Astrocyte (in vitro differentiated cells and primary cell): ENCODE data around the gene PLXDC2. TPM values are rescaled to one million over a fixed set of nuclear protein-coding genes. Genes with fewer than 3 reads are reported as not detected.

ENCODE experiments used
- DNase-seq: peaks from one replicate; pipeline ENCODE4 v3.0.0-alpha.2; 2010; ENCODE audit warnings: low read depth
- FAIRE-seq: peaks from 2 replicates; lab custom pipeline; 2011; peaks lifted over from hg19 to GRCh38; lab: Jason Lieb, UNC
- H2AFZ ChIP-seq: 2 replicates; pipeline ENCODE4 v1.6.0; 2012; ENCODE audit warnings: low read depth, low read length, inconsistent platforms
- H3K27ac ChIP-seq: 2 replicates; pipeline ENCODE4 v1.5.1; 2011; ENCODE audit warnings: low read depth, low read length, inconsistent platforms
- H3K27me3 ChIP-seq: 2 replicates; pipeline ENCODE4 v1.6.0; 2011; ENCODE audit warnings: low read length, inconsistent platforms; ENCODE audit not compliant: insufficient read depth
- H3K36me3 ChIP-seq: 2 replicates; pipeline ENCODE4 v1.5.1; 2011; ENCODE audit warnings: low read length, inconsistent platforms; ENCODE audit not compliant: insufficient read depth
- H3K4me1 ChIP-seq: 2 replicates; pipeline ENCODE4 v1.5.1; 2011; ENCODE audit warnings: low read length, inconsistent platforms; ENCODE audit not compliant: insufficient read depth
- H3K4me2 ChIP-seq: 2 replicates; pipeline ENCODE4 v1.6.0; 2012; ENCODE audit warnings: low read length, inconsistent platforms
- H3K4me3 ChIP-seq: 2 replicates; pipeline ENCODE4 v1.5.1; 2011; ENCODE audit warnings: low read depth, mild to moderate bottlenecking, low read length, inconsistent platforms; ENCODE audit not compliant: insufficient read depth
- H3K79me2 ChIP-seq: 2 replicates; pipeline ENCODE4 v1.6.0; 2012; ENCODE audit warnings: mild to moderate bottlenecking, low read length, inconsistent platforms; ENCODE audit not compliant: insufficient read depth
- H3K9ac ChIP-seq: 2 replicates; pipeline ENCODE4 v1.6.0; 2012; ENCODE audit warnings: mild to moderate bottlenecking, low read length, inconsistent platforms
- H3K9me3 ChIP-seq: 2 replicates; pipeline ENCODE4 v1.5.1; 2012; ENCODE audit warnings: low read depth, mild to moderate bottlenecking, low read length, inconsistent platforms; ENCODE audit not compliant: insufficient read depth
- H4K20me1 ChIP-seq: 2 replicates; pipeline ENCODE4 v1.6.0; 2012; ENCODE audit warnings: low read length, inconsistent platforms; ENCODE audit not compliant: insufficient read depth
- H3K27ac Mint-ChIP-seq: one replicate; pipeline ENCODE4 v1.8.0; 2021; ENCODE audit warnings: mild to moderate bottlenecking, mixed read lengths; ENCODE audit not compliant: unreplicated experiment
- H3K27me3 Mint-ChIP-seq: one replicate; pipeline ENCODE4 v1.8.0; 2021; ENCODE audit warnings: low read depth, mixed read lengths; ENCODE audit not compliant: unreplicated experiment
- H3K36me3 Mint-ChIP-seq: one replicate; pipeline ENCODE4 v1.8.0; 2021; ENCODE audit warnings: low read depth, mixed read lengths; ENCODE audit not compliant: unreplicated experiment
- H3K4me1 Mint-ChIP-seq: one replicate; pipeline ENCODE4 v1.8.0; 2021; ENCODE audit warnings: low read depth, mixed read lengths; ENCODE audit not compliant: unreplicated experiment
- H3K4me3 Mint-ChIP-seq: one replicate; pipeline ENCODE4 v1.8.0; 2021; ENCODE audit warnings: mild to moderate bottlenecking, moderate library complexity, mixed read lengths; ENCODE audit not compliant: unreplicated experiment
- H3K9me3 Mint-ChIP-seq: one replicate; pipeline ENCODE4 v1.8.0; 2021; ENCODE audit warnings: mild to moderate bottlenecking, mixed read lengths; ENCODE audit not compliant: unreplicated experiment
- CTCF ChIP-seq: IDR thresholded peaks from 2 replicates; pipeline ENCODE4 v1.5.1; 2011; ENCODE audit warnings: low read depth, mild to moderate bottlenecking, inconsistent platforms, low read length, moderate library complexity; ENCODE audit not compliant: insufficient read depth
- EZH2 ChIP-seq: IDR thresholded peaks from 2 replicates; pipeline ENCODE4 v1.6.1; 2012; ENCODE audit warnings: mild to moderate bottlenecking, low read length, inconsistent platforms; ENCODE audit not compliant: insufficient read depth
- total RNA-seq: library from RNA; stranded (reverse); gene quantifications from 2 replicates; pipeline ENCODE4 v1.2.1, GENCODE V29; 2021

The PLXDC2 gene
- total RNA-seq, 1 donor from 2014 or later, result 36.1 TPM

GRCh38 chr10:19840776-19841175, 24.5 kb downstream of the PLXDC2 start:
- H3K36me3 Mint-ChIP-seq, result no peaks in the 10 kb centered on the region
- DNase-seq, result no peak
- H3K9me3 Mint-ChIP-seq, result no peaks in the 10 kb centered on the region

GRCh38 chr10:19843487-19843886, 27.3 kb downstream of the PLXDC2 start:
- DNase-seq (peak; percentile 73), FAIRE-seq (no peak)
- Histone ChIP-seq H3K4me1 (peaks cover 9% of the 10 kb centered on the region), H3K27ac (peak overlapping the region; percentile 50), H2AFZ (no peak overlapping the region), H3K9ac (no peak overlapping the region), H3K4me3 (no peak overlapping the region), H3K27me3 (no peaks in the 10 kb centered on the region), H4K20me1 (no peaks in the 10 kb centered on the region), H3K4me2 (peak overlapping the region; percentile 74), H3K79me2 (no peaks in the 10 kb centered on the region), H3K36me3 (no peaks in the 10 kb centered on the region), H3K9me3 (no peaks in the 10 kb centered on the region)
- Mint-ChIP-seq H3K4me1 (peaks cover 24% of the 10 kb centered on the region), H3K27me3 (no peaks in the 10 kb centered on the region), H3K36me3 (no peaks in the 10 kb centered on the region), H3K27ac (no peak overlapping the region), H3K4me3 (peak overlapping the region; percentile 1), H3K9me3 (no peaks in the 10 kb centered on the region)
- TF ChIP-seq CTCF (no peak), EZH2 (no peak)

More at GRCh38 chr10:19840776-19841175, 24.5 kb downstream of the PLXDC2 start:
- Mint-ChIP-seq H3K4me1 (peaks cover 15% of the 10 kb centered on the region), H3K4me3 (no peak overlapping the region), H3K27me3 (no peaks in the 10 kb centered on the region), H3K27ac (no peak overlapping the region)
- FAIRE-seq, result no peak
- Histone ChIP-seq H3K4me1 (peaks cover 9% of the 10 kb centered on the region), H4K20me1 (no peaks in the 10 kb centered on the region), H3K79me2 (no peaks in the 10 kb centered on the region), H3K36me3 (no peaks in the 10 kb centered on the region), H3K4me3 (no peak overlapping the region), H3K27me3 (no peaks in the 10 kb centered on the region), H3K9ac (no peak overlapping the region), H3K27ac (no peak overlapping the region), H3K9me3 (no peaks in the 10 kb centered on the region), H2AFZ (no peak overlapping the region), H3K4me2 (no peak overlapping the region)
- TF ChIP-seq EZH2 (no peak), CTCF (no peak)

GRCh38 chr10:19845503-19846368, 29.5 kb downstream of the PLXDC2 start:
- Histone ChIP-seq H3K4me3 (no peak overlapping the region), H3K9ac (no peak overlapping the region), H3K4me2 (no peak overlapping the region), H3K9me3 (no peaks in the 10 kb centered on the region), H2AFZ (no peak overlapping the region), H3K79me2 (no peaks in the 10 kb centered on the region), H3K27ac (no peak overlapping the region), H3K27me3 (no peaks in the 10 kb centered on the region), H3K36me3 (no peaks in the 10 kb centered on the region), H3K4me1 (peaks cover 9% of the 10 kb centered on the region), H4K20me1 (no peaks in the 10 kb centered on the region)
- no peaks in the 10 kb centered on the region for H3K36me3 Mint-ChIP-seq
- H3K4me1 Mint-ChIP-seq, result peaks cover 26% of the 10 kb centered on the region
- H3K9me3 Mint-ChIP-seq, result no peaks in the 10 kb centered on the region
- DNase-seq, result peak; percentile 26
- no peak for FAIRE-seq
- no peaks in the 10 kb centered on the region for H3K27me3 Mint-ChIP-seq
- no peak overlapping the region for H3K4me3 Mint-ChIP-seq
- TF ChIP-seq EZH2 (no peak), CTCF (no peak)
- H3K27ac Mint-ChIP-seq, result no peak overlapping the region
